HCT116 (cell line): ENCODE measurements around the gene PYGB. TPM values are rescaled to one million over a fixed set of nuclear protein-coding genes. Genes with fewer than 3 reads are reported as not detected.

ENCODE experiments used
- ATAC-seq: fragments of 200-7000 bp; cut with Tn5 transposase; 2 replicates; pipeline ENCODE4 v1.9.1; 2020; ENCODE audit warnings: mild to moderate bottlenecking, moderate library complexity
- BruUV-seq: library from RNA; stranded (reverse); fragments of 400-500 nt; replicated peaks from 2 replicates; lab custom pipeline; 2021; lab: Mats Ljungman, UMichigan
- CTCF ChIA-PET: fragments of 300-600 bp; sonication (Branson Sonifier 250); formaldehyde crosslinking; loops from one replicate; lab custom pipeline; 2021; ENCODE audit warnings: antibody characterized with exemption; lab: Charles Lee
- POLR2A ChIA-PET: fragments of 300-600, 350-600 bp; sonication (Branson Sonifier 250); formaldehyde crosslinking; loops from one replicate; lab custom pipeline; 2021; ENCODE audit warnings: antibody characterized with exemption; lab: Charles Lee
- RAD21 ChIA-PET, 2 experiments: fragments of 300-600 bp; sonication (Branson Sonifier 250); formaldehyde crosslinking; loops; one replicate each; lab custom pipeline; 2023; ENCODE audit warnings: low total read pairs in 2 of 2; ENCODE audit not compliant: uncharacterized antibody in 2 of 2, unreplicated experiment in 2 of 2, low non-redundant PET in 1 of 2; lab: Charles Lee
- DNase-seq: peaks from one replicate; pipeline ENCODE4 v3.0.0-alpha.2; 2010; ENCODE audit warnings: low read depth, low spot score
- H2AFZ ChIP-seq: fragments of 200-600 bp; shearing (Covaris generic), sonication (generic); 2 replicates; pipeline ENCODE4 v1.6.1; 2017; ENCODE audit warnings: low read depth, mixed run types, mixed read lengths, antibody characterized with exemption, low read length; ENCODE audit not compliant: poor library complexity, severe bottlenecking
- H3K27ac ChIP-seq: 2 replicates; pipeline ENCODE4 v1.5.1; 2012; ENCODE audit warnings: low read depth, low read length
- H3K27me3 ChIP-seq: fragments of 200-600 bp; sonication (generic); 2 replicates; pipeline ENCODE4 v1.6.1; 2016; ENCODE audit warnings: mixed run types, low read length, mixed read lengths; ENCODE audit not compliant: insufficient read depth
- H3K36me3 ChIP-seq, 2 experiments: fragments of 200-500 bp in 1 of 2; fragments of 200-600 bp in 1 of 2; sonication (Bioruptor generic) in 1 of 2; sonication (generic) in 1 of 2; 2 replicates each; pipeline versions ENCODE4 v1.5.1 to v1.6.1; 2014 to 2016; ENCODE audit warnings: low read length in 2 of 2, inconsistent platforms in 1 of 2, mixed read lengths in 1 of 2, mixed run types in 1 of 2; ENCODE audit not compliant: insufficient read depth in 2 of 2, control insufficient read depth in 1 of 2
- H3K4me1 ChIP-seq, 2 experiments: fragments of 200-600 bp in 1 of 2; sonication (generic) in 1 of 2; 2 replicates each; pipeline versions ENCODE4 v1.5.1 to v1.6.1; 2012 to 2017; ENCODE audit warnings: low read length in 2 of 2, inconsistent platforms in 1 of 2, mild to moderate bottlenecking in 1 of 2, mixed read lengths in 1 of 2, mixed run types in 1 of 2, moderate library complexity in 1 of 2; ENCODE audit not compliant: insufficient read depth in 2 of 2, control insufficient read depth in 1 of 2
- H3K4me2 ChIP-seq: fragments of 200-600 bp; sonication (generic); 2 replicates; pipeline ENCODE4 v1.6.1; 2017; ENCODE audit warnings: mixed run types, low read length, mixed read lengths
- H3K4me3 ChIP-seq, 2 experiments: fragments of 200-600 bp in 1 of 2; sonication (generic) in 1 of 2; replicated peaks in 1 of 2; 2 replicates each; pipeline ENCODE4 v1.5.1; 2011 to 2016; ENCODE audit warnings: low read length in 2 of 2, control low read depth in 1 of 2, low read depth in 1 of 2, mild to moderate bottlenecking in 1 of 2, mixed read lengths in 1 of 2, mixed run types in 1 of 2
- H3K79me2 ChIP-seq: fragments of 200-600 bp; sonication (generic); 2 replicates; pipeline ENCODE4 v1.6.1; 2017; ENCODE audit warnings: mild to moderate bottlenecking, mixed run types, low read length, moderate library complexity, mixed read lengths; ENCODE audit not compliant: insufficient read depth
- H3K9ac ChIP-seq: fragments of 200-600 bp; sonication (generic); 2 replicates; pipeline ENCODE4 v1.6.1; 2016; ENCODE audit warnings: low read length, mixed read lengths
- H3K9me2 ChIP-seq: fragments of 200-600 bp; sonication (generic), shearing (Covaris generic); 2 replicates; pipeline ENCODE4 v1.6.1; 2017; ENCODE audit warnings: mixed run types, mild to moderate bottlenecking, moderate library complexity; ENCODE audit not compliant: insufficient read depth
- H3K9me3 ChIP-seq, 2 experiments: fragments of 200-500 bp in 1 of 2; fragments of 200-600 bp in 1 of 2; sonication (Bioruptor generic) in 1 of 2; sonication (generic) in 1 of 2; 2 replicates each; pipeline ENCODE4 v1.6.1; 2014 to 2017; ENCODE audit warnings: low read length in 2 of 2, mixed read lengths in 2 of 2, inconsistent platforms in 1 of 2, low read depth in 1 of 2, mild to moderate bottlenecking in 1 of 2, mixed run types in 1 of 2, moderate library complexity in 1 of 2; ENCODE audit not compliant: control insufficient read depth in 1 of 2, insufficient read depth in 1 of 2
- H4K20me1 ChIP-seq: fragments of 200-600 bp; sonication (generic), shearing (Covaris generic); 2 replicates; pipeline ENCODE4 v1.6.1; 2017; ENCODE audit warnings: mixed run types, mild to moderate bottlenecking, moderate library complexity; ENCODE audit not compliant: insufficient read depth
- CTCF ChIP-seq, 3 experiments: fragments of 200-600 bp in 1 of 3; sonication (generic) in 1 of 3; IDR thresholded peaks in 2 of 3; conservative IDR thresholded peaks in 1 of 3; 2 replicates each; pipeline ENCODE4 v1.5.1; 2012 to 2017; ENCODE audit warnings: low read depth in 2 of 3, low read length in 2 of 3, antibody characterized with exemption in 1 of 3, borderline replicate concordance in 1 of 3, control low read depth in 1 of 3, mild to moderate bottlenecking in 1 of 3, mixed read lengths in 1 of 3, mixed run types in 1 of 3, moderate library complexity in 1 of 3; ENCODE audit not compliant: insufficient read depth in 1 of 3
- ELF1 ChIP-seq: IDR thresholded peaks from 2 replicates; pipeline ENCODE4 v1.6.1; 2012; ENCODE audit warnings: low read depth, borderline replicate concordance
- JUND ChIP-seq: IDR thresholded peaks from 2 replicates; pipeline ENCODE4 v1.6.1; 2012
- MAX ChIP-seq: IDR thresholded peaks from 2 replicates; pipeline ENCODE4 v1.6.1; 2012
- SP1 ChIP-seq: IDR thresholded peaks from 2 replicates; pipeline ENCODE4 v1.6.1; 2012; ENCODE audit warnings: low read depth
- YY1 ChIP-seq: IDR thresholded peaks from 2 replicates; pipeline ENCODE4 v1.6.1; 2011; ENCODE audit warnings: low read length, low read depth, moderate library complexity, mild to moderate bottlenecking; ENCODE audit not compliant: insufficient replicate concordance; ENCODE audit errors: extremely low read depth
- ZNF274 ChIP-seq: fragments of 200-500 bp; sonication (Bioruptor generic); IDR thresholded peaks from 2 replicates; pipeline ENCODE4 v1.6.1; 2014; ENCODE audit warnings: mild to moderate bottlenecking, low read depth, low read length, inconsistent platforms
- intact Hi-C: fragments of 100-400 bp; cut with micrococcal nuclease; formaldehyde crosslinking; loops from 2 replicates; pipeline ENCODE4 v1.10.0; 2022
- total RNA-seq: library from RNA; stranded (reverse); gene quantifications from one replicate; pipeline ENCODE4 v1.2.1, GENCODE V29; 2021; ENCODE audit not compliant: unreplicated experiment

PYGB gene
- total RNA-seq, 1 experiment from 2014 or later: 87.8 TPM

GRCh38 chr20:25325997-25326396 is 78.1 kb downstream of the PYGB start:
- BruUV-seq: no TSS peak
- no peak overlapping the region for H2AFZ ChIP-seq
- H3K4me1 ChIP-seq: peaks cover 0 to 14% of the 10 kb centered on the region in 2 experiments; a peak in 2 of 4 replicates
- no peaks in the 10 kb centered on the region for H4K20me1 ChIP-seq
- H3K4me3 ChIP-seq: no peak overlapping the region
- RAD21 ChIA-PET: no interaction called here
- no peak overlapping the region for H3K27ac ChIP-seq
- no peaks in the 10 kb centered on the region for H3K9me3 ChIP-seq
- H3K9me2 ChIP-seq: no peaks in the 10 kb centered on the region
- H3K27me3 ChIP-seq: no peaks in the 10 kb centered on the region
- POLR2A ChIA-PET: no interaction called here
- no peak overlapping the region for H3K9ac ChIP-seq
- no peak overlapping the region for H3K4me2 ChIP-seq
- no peaks in the 10 kb centered on the region for H3K79me2 ChIP-seq
- CTCF ChIA-PET: no interaction called here
- intact Hi-C loops: loop anchor here (10.0 kb wide), 1 partner anchor 61 kb away; no protein-coding TSS in a partner anchor
- ATAC-seq (no peak), DNase-seq (no peak)
- no peak for TF ChIP-seq MAX
- no peak for TF ChIP-seq ELF1
- no peak for TF ChIP-seq ZNF274
- no peak for TF ChIP-seq YY1
- no peak for TF ChIP-seq CTCF (IDR thresholded peaks at IDR 0.05 in 2 of 3, conservative IDR thresholded peaks at IDR 0.05 in 1 of 3; ENCODE audit: borderline replicate concordance in 1 of 3, insufficient read depth in 1 of 3, low read depth in 2 of 3, low read length in 2 of 3)
- no peak for TF ChIP-seq SP1
- TF ChIP-seq JUND: no peak
- no peaks in the 10 kb centered on the region; a peak in 1 of 4 replicates for H3K36me3 ChIP-seq
